Astrocyte (in vitro differentiated cells and primary cell): ENCODE results near the gene PRKAG3.

ENCODE experiments used
- EZH2 ChIP-seq: IDR thresholded peaks from 2 replicates; pipeline ENCODE4 v1.6.1; 2012; ENCODE audit warnings: mild to moderate bottlenecking, low read length, inconsistent platforms; ENCODE audit not compliant: insufficient read depth
- TF ChIP-seq, protein P1 (sequence below): IDR thresholded peaks from 2 replicates; pipeline ENCODE4 v1.5.1; 2011; ENCODE audit warnings: low read depth, mild to moderate bottlenecking, inconsistent platforms, low read length, moderate library complexity; ENCODE audit not compliant: insufficient read depth

DNA sequence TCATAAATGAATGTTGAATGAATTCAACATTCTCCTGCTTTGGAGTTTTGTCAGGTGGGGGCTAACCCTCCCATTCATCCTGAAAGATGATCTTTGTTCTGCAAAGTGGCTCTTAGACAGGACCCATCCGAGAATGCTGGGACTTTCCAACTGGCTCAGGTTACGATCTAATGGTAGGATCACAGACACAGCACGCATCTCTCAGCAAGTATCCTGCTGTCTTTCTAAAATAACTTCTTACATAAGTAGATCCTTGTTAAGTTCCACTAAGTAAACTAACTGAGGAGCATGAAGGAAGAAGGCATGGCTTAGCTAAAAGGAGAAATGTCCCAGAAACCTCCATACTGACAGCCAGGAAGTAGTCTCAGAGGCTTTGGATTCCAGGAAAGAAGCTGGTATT is 26.0 kb downstream of the PRKAG3 start:
- TF ChIP-seq EZH2: no peak
- TF ChIP-seq, protein P1, sequence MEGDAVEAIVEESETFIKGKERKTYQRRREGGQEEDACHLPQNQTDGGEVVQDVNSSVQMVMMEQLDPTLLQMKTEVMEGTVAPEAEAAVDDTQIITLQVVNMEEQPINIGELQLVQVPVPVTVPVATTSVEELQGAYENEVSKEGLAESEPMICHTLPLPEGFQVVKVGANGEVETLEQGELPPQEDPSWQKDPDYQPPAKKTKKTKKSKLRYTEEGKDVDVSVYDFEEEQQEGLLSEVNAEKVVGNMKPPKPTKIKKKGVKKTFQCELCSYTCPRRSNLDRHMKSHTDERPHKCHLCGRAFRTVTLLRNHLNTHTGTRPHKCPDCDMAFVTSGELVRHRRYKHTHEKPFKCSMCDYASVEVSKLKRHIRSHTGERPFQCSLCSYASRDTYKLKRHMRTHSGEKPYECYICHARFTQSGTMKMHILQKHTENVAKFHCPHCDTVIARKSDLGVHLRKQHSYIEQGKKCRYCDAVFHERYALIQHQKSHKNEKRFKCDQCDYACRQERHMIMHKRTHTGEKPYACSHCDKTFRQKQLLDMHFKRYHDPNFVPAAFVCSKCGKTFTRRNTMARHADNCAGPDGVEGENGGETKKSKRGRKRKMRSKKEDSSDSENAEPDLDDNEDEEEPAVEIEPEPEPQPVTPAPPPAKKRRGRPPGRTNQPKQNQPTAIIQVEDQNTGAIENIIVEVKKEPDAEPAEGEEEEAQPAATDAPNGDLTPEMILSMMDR: no peak
